SK-N-MC (cell line): ENCODE measurements around the gene C20orf202.

ENCODE experiments used
- EZH2 ChIP-seq: fragments of 200-600 bp; sonication (generic); IDR thresholded peaks from one replicate; pipeline ENCODE4 v1.6.1; 2017; ENCODE audit warnings: antibody characterized with exemption
- FOXP2 ChIP-seq: optimal IDR thresholded peaks from 2 replicates; pipeline ENCODE3; 2011; ENCODE audit warnings: mild to moderate bottlenecking, moderate library complexity; ENCODE audit not compliant: insufficient read depth; ENCODE audit errors: extremely low read length, control extremely low read depth

GRCh38 chr20:1247689-1248088 is 44.4 kb downstream of the C20orf202 start:
- TF ChIP-seq EZH2 (no peak), FOXP2 (no peak)
